NCI-H345 treated with DMSO at 0.1 percent for 48 hours (cell line): ENCODE measurements around the gene NAT14.

Experiments
- DNase-seq: peaks from one replicate; lab custom pipeline; 2025; ENCODE audit not compliant: unreplicated experiment; lab: John Stamatoyannopoulos, UW

NAT14 gene

DNA sequence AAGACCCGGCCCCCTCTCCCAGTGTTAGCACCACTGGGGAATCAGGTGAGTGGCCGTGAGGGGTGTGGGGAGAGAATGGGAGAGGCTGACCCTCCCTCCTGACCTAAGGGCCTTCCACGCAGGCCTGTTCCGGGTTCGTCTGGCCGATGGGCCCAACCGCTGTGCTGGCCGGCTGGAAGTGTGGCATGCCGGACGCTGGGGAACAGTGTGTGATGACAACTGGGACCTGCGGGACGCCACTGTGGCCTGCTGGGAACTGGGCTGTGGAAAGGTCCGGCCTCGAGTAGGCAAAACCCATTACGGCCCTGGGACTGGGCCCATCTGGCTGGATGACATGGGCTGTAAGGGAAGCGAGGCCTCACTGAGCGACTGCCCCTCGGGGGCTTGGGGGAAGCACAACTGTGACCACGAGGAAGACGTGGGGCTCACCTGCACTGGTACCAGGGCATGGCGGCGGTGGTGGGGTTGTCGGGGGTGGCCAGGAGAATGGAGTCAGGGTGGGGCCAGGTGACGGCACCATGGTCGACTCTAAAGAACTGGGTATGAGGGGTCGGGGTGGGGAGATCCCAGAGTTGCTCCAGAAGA is 15.5 kb downstream of the NAT14 start:
- DNase-seq = no peak

DNA sequence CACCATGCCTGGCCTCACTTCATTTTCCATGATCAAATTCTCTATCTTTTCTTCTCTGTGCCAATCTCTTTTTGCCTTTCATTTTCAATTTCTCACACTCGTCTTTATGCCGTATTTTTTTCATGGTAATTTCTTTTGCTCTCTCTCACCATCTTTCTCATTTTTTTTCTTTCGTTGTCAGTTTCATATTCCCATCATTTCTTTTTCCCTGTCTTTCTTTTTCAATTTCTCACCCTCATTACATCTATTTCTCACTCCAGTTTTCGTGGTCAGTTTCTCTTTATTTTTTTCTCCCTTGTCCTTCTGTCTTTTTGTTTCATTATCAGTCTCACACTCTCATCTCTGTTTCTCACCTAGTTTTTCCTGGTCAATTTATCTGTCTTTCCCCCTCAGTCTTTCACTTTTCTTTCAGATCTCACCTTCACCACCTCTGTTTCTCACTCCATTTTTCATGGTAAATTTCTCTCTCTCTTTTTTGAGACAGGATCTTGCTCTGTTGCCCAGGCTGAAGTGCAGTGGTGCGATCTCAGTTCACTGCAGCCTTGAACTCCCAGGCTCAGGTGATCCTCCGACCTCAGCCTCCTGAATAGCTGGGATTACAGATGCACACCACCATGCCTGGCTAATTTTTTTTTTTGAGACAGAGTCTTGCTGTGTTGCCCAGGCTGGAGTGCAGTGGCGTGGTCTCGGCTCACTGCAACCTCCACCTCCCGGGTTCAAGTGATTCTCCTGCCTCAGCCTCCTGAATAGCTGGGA is 17.4 kb downstream of the NAT14 start:
- no peak for DNase-seq

DNA sequence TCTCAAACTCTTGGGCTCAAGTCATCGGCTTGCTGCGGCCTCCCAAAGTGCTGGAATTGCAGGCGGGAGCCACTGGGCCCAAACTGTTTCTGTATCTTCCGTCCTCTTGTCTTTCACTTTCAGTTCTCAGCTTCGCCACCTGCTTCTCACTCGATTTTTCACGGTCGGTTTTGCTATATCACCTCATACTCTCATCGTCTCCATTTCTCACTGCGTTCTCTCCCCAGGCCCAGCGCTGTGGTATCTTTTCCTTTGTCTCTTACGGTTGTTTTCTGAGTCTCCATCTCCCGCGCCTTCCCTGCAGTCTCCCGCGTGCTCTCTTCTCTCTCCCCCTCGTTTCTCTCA is 18.1 kb downstream of the NAT14 start:
- no peak for DNase-seq

DNA sequence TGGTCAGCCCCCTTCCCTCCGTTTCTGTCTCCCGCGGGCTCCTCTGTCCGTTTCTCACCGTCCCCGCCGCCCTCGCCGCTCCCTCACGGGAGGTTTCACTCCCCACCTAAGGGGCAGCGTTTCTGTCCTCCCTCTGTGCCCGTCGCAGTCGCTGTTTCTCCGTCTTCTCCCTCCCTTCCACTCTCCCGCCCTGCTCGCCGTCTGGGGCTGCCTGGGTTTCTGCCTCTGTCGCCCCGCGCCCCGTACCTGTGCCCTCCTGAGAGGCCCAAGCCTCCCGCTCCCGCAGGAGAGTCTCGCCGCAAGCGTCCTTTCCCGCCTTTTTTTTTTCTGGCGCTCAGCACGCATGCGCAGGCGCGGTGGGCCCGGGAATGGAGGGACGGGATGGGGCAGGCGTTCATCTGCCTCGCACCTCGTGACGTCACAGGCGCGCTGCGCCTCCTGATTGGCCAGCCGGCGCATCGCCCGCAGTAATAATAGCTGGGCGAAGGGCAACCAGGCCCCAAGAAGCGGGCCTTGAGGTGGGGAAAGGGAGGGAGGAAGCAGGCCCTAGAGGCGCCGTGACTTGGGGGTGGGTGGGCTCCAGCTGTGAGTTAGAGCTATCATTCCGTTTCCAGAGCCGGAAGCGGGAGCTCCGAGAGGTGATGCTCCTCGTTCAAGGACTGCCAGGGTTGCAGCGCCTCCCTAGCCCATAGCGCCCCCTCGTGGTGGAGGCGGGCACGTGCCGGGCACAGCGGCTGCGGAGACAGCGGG is 18.7 kb downstream of the NAT14 start:
- peak; percentile 71 for DNase-seq

DNA sequence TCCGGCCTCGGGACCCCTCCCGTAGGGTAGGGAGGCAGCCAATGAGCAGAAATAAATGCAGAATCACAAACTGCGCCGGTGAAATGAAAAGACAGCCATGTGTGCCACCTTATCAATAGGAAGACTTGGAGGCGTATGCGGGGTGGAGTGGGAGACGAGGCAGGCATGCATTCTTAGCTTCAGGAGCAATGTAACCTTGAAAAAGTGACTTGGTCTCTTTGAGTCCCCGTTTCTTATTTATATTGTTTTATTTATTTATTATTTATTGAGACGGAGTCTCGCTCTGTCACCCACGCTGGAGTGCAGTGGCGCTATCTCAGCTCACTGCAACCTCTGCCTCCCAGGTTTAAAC is 19.2 kb downstream of the NAT14 start:
- no peak for DNase-seq

DNA sequence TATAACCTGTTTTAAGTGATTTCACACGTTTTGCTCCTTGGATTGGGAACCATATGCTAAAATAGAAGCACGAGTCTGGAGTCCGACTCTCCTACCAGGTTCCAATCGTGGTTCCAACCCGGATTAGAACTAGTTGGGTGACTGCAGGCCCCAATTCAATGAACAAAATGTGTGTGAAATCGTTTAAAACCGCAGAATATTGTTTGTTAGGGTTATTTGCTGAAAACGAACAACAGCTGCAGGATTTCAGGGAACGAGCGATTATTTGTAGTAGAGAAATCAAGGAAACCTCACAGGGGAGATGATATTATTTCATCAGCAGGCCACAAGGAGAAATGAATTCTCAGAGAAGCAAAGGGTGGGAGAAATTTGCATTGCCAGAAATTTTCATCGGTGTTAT is 20.0 kb downstream of the NAT14 start:
- no peak for DNase-seq

DNA sequence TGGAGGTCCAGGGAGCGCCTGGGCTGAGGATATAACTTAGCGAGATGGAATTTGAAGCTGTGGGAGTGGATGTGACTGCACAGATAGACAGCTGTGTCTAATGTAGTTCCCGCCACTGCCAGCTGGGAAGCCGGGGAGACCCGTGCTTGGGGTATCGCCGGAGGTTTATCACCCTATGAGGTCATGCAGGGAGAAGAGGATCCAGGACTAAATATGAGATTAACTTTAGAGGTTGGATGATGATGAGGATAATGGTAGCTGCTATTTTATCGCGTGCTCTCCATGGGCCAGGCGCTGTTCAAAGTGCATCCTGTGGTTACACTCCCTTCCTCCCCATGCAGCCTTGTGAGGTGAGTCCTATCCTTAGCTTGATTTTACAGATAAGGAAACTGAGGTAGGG is 23.1 kb downstream of the NAT14 start:
- DNase-seq = no peak

DNA sequence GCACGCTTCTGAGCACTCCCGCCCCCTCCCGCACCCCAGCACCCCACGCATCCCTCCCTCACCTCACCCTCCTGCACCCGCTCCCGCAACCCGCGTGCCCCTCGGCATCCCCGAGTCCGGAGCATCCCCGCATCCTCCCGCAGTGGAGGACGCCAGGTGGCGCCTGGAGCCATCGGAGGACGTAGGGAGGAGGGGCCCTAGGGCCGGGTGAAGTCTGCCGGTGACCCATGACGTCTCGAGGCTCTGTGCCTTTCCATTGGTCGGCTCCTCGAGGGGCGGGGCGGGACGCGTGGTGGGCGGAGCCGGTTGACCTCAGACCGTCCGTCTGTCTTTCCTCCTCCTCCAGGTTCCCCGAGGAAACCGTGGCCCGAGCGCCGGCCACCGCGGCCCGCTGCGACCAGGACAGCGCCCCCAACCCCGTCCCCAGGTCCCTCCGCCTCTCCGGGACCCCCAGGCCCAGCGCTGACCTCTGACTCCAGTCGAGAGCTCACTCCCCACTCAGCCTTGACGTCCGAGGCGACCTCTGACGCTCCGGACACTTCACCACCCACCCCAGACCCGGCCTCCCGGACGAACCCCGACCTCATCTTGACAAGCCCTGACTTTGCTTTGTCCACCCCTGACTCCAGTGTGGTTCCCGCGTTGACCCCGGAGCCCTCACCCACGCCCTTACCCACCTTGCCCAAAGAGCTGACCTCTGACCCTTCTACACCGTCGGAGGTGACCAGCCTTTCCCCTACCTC is 32.1 kb downstream of the NAT14 start:
- DNase-seq = peak; percentile 64

DNA sequence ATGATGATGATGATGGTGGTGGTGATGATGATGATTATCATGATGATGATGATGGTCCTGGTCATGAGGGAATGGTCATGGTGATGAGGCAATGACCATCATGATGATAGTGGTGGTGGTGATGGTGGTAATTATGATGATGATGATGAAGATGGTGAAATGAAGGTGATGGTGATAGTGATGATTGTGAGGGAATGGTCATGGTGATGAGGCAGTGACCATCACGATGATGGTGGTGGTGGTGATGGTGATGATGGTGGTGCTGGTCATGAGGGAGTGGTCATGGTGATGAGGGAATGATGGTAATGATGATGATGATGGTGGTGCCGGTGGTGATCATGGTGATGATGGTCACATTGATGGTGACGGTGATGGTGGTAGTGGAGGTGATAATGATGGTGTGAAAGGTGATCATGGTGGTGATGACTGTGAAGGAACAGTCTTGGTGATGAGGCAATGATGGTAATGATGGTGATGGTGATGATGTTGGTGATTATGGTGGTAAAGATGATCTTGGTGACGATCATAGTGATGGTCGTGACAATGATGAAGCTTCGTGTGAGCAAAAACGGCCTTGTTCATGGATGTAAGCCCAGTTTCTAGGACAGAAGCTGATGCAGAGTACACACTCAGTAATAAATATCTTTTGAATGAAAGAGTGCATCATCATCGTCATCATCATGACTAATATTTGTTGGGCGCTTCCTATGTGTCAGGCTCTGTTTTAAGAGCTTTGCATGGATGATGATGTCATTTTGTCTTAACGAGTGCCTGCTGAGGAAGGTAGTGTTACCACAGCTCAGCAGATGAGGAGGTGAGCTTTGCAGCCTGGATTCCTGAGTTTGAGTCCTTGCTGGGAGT is 34.7 kb downstream of the NAT14 start:
- no peak for DNase-seq

DNA sequence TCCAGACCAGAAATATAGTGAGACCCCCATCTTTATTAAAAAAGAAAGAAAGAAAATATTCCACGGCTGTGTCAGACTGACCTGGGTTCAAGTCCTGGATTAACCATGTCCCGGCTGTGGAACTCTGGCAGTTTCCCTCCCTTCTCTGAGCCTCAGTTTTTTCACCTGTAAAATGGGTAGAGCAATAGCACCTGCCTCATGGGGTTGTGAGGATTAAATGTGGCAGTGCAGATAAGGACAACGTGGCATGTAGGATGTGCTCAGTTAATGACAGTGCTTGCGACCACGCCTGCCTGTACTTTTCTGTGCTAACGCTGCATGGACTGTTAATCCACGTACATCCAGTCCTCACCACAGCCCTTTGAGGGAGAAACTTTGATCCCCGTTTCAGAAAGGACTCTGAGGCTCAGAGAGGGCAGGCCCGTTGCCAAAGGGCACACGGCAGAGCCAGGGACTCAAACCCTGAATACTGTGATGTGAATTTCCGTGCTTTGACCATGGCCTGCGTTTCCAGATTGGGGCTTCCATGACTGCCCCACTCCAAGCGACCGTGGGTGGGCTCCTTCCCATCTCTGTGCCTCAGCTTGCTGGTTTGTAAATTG is 35.8 kb downstream of the NAT14 start:
- DNase-seq = no peak

DNA sequence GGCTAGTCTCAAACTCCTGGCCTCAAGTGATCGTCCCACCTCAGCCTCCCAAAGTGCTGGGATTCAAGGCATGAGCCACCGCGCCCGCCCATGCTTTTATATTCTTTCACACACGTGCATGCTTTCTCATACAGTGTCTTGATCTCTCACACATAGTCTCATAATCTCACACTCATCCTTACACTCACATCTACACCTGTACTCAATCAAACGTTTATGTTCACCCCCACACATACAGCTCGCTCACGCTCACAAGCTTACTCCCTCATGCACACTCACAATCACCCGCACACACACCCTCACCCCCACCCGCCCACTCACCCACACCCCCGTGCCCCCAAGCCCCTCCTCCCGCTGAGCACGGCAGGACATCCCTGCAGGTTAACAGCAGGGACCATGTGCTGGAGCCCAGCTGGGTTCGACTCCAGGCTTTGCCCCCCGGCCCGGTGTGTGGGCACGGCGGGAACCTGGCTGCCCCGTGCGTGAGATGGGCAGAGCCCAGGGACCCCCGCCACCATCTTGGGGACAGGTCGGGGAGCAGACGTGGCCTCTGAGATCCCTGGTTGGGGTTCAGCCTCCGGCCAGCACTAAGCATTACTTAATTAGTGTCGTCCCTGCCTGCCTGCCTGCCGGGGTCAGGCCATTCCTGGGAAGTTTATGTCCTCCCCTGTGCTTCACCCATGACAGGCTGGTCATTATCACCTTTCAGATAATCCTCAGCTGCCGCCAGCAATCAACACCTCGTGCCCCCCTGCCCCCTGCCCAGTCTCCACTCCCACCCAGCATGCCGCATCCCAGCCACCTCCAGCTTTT is 40.5 kb downstream of the NAT14 start:
- DNase-seq = no peak

DNA sequence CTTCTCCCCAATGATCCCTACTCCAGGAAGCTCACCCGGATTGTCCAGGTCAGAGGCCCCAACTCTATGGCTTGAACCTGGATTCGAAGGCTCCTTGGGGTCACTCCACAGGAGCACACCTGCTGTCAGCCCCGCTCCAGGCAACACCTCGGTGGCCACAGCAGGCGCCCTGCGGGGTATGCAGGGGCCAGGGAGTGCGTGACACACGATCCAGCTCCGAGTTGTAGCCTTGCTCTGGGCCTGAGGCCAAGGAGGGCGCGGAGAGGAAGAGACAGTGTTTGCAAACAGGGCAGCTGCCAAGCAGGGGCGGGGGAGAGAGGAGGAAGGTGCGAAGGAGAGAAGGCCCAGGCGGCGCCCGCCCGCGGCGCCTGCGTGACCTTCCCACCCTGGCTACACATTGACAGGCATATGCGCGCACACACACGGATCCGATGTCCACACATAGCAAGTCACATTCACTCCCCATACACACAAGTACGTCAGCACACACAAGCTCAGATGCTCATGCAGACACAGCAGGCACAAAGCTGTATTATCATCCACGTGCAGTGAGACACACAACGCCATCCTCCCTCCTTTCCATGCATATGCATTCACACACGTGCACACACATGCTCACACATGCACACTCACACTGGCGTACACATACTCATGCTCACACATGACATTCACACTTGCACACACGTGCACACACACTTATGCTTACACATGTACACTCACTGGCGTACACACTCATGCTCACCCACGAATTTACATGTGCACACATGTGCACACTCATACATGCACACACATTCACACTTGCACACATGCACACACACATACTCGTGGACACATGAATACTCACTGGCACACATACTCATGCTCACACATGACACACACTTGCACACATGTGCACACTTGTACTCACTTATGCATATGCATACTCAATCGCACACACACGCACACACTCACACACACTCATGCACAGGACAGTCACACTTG is 41.5 kb downstream of the NAT14 start:
- peak; percentile 18 for DNase-seq

DNA sequence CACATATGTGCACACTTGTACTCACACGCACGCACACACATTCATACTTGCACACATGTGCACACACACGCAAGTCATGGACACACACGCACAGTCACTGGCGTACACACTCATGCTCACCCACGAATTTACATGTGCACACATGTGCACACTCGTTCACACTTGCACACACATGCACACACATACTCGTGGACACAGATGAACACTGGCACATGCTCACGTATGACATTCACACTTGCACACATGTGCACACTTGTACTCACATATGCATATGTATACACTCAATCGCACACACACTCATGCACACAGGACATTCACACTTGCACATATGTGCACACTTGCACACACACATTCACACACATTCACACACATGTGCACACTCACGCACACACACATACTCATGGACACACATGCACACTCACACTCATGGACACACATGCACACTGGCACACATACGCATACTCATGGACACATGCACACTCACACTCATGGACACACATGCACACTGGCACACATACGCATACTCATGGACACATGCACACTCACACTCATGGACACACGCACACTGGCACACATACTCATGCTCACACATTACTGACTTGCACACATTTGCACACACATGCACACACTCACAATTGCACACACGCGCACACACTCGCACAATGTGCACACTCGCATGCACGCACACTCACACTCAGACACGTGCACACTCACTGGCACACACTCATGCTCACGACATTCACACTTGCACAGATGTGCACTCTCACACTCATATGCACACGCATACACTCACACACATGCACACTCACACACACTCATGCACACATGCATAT is 42.4 kb downstream of the NAT14 start:
- DNase-seq = no peak

DNA sequence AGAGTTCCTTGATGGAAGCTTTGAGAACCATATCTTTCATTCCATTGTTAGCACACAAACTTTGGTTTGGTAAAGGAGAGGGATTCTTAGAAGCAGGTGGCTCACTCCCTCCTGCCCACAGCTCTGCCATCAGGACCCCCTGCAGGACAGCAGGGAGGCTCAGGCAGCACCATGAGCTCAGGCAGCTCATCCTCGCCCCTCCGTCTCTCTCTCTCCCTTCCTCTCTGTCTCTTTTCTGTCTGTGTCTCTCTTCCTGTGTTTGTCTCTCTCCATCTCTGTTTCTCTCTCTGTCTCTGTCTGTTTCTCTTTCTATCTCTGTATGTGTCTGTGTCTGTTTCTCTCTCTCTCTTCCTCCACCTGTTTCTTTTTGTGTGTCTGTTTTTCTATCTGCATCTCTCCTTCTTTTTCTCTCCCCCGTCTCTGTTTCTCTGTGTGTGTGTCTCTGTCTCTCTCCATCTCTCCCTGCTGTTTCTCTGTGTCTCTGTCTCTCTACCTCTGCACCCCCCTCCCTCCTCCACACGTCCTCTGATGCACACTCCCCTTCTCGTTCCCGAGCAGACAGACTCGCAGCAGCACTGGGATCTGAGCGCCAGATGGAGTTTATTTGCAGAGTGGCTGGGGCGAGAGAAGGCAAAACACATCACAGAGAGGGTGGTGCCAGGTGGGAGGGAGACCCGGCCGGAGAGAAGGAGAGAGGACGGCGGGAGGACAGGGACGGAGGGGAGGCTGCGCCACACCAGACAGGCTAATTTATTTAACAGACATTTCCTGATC is 43.2 kb downstream of the NAT14 start:
- peak; percentile 8 for DNase-seq

DNA sequence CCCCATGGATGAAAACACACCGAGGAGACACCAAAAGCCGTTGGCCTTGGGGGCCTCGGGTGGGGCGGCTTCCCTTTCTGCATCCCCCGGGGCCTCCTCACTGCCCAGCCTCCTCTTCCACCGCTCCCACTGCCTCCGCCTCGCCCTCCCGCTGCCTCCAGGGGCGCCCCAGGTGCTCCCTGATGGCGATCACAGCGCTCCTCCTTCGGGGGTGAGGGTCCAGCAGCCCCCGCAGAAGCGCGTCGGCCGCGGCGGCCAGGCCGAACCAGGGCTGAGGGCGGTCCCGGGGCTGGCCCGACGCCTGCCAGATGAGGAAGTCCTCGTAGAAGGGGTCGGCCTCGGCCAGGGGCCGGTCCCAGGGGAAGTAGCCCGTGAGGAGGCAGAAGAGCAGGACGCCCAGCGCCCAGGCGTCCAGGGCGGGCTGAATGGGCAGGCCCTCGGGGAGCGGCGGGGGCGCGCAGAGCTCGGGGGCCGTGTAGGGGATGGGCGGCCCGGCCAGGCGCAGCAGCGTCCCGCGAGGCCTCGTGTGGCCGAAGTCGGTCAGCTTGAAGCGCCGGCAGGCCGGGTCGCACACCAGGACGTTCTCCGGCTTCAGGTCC is 44.7 kb downstream of the NAT14 start:
- no peak for DNase-seq

DNA sequence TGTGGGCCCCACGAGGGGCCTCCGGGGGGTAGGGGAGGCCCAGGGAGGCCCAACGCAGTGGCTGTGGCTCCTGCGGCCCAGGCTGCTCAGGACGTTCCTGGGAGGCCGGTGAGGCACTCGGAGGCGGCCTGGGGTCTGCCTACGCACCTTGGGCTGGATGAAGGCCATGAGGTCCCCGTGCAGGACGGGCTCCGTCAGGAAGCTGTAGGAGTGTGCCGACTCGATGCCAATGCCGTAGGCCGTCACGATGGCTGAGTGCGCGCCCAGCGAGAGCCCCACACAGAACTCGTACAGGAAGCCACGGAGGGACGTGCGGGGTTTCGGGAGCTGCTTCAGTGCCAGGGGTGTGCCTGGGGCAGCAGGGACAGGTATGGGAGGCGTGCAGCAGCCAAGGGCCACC is 46.0 kb downstream of the NAT14 start:
- DNase-seq = no peak
